WTC11 (cell line): Measurements from ENCODE around the gene TYW1B.

ENCODE experiments used
- CTCF ChIP-seq: fragments of 200-600 bp; IDR thresholded peaks from 2 replicates; pipeline ENCODE4 v1.8.0; 2022; ENCODE audit warnings: antibody characterized with exemption
- TEAD1 ChIP-seq: sonication (generic); formaldehyde crosslinking; IDR thresholded peaks from 2 replicates; pipeline ENCODE4 v1.8.0; 2022; ENCODE audit warnings: mild to moderate bottlenecking, missing genetic modification reagents
- TF ChIP-seq, protein P1 (sequence below): sonication (generic); formaldehyde crosslinking; IDR thresholded peaks from 2 replicates; pipeline ENCODE4 v1.8.0; 2022; ENCODE audit warnings: mild to moderate bottlenecking, missing genetic modification reagents

DNA sequence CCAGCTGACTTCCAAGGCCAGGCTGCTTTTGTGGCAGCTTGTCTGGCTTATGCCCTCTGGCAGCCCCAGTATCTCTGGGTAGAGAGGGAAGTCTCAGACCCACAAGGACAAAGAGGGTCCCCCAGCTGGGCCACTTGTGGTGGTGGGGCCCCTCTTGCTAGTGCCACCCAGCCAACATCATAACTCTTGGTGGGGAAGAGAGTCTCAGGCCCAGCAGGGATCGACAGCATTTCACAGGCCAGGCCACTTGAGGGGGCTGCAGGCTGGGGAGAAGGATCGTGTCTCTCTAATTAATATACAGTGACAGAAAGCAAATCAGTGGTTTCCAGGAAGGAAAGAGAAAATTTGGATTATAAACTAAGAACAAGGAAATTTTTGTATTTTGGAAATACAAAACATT lies 76.0 kb downstream of the TYW1B start:
- TF ChIP-seq CTCF (no peak), TEAD1 (no peak)
- TF ChIP-seq, protein P1, sequence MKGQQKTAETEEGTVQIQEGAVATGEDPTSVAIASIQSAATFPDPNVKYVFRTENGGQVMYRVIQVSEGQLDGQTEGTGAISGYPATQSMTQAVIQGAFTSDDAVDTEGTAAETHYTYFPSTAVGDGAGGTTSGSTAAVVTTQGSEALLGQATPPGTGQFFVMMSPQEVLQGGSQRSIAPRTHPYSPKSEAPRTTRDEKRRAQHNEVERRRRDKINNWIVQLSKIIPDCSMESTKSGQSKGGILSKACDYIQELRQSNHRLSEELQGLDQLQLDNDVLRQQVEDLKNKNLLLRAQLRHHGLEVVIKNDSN (CRISPR knock-in tag) = no peak
